HEK293 (cell line): ENCODE results near the gene ADAMTS19.

ENCODE experiments used
- CTCF ChIP-seq: fragments of 450-650 bp; formaldehyde crosslinking; IDR thresholded peaks from 2 replicates; pipeline ENCODE4 v1.5.1; 2016; ENCODE audit warnings: missing biosample characterization, missing genetic modification characterization
- REST ChIP-seq: fragments of 450-650 bp; formaldehyde crosslinking; IDR thresholded peaks from 2 replicates; pipeline ENCODE4 v1.5.1; 2016; ENCODE audit warnings: missing biosample characterization, missing genetic modification characterization
- TSHZ1 ChIP-seq: fragments of 450-650 bp; formaldehyde crosslinking; IDR thresholded peaks from 2 replicates; pipeline ENCODE4 v1.5.1; 2016; ENCODE audit warnings: missing biosample characterization, missing genetic modification characterization, borderline replicate concordance
- ZFP37 ChIP-seq: fragments of 450-650 bp; formaldehyde crosslinking; IDR thresholded peaks from 2 replicates; pipeline ENCODE4 v1.5.1; 2016; ENCODE audit warnings: missing biosample characterization, missing genetic modification characterization
- ZNF121 ChIP-seq: fragments of 450-650 bp; formaldehyde crosslinking; IDR thresholded peaks from 2 replicates; pipeline ENCODE4 v1.5.1; 2016; ENCODE audit warnings: missing biosample characterization, missing genetic modification characterization

- TF ChIP-seq CTCF (no peak), ZFP37 (tag by site-specific recombination) (no peak), ZNF121 (tag by site-specific recombination) (no peak), TSHZ1 (tag by site-specific recombination) (no peak), REST (tag by site-specific recombination) (no peak)
Observed at GRCh38 chr5:129448654-129449053, 11.4 kb upstream of the ADAMTS19 start.
